ENCODE measurements around the gene GAS2.

The GAS2 gene

GRCh38 chr11:22723274-22723673 lies 56.9 kb downstream of the GAS2 start:
- H3K27ac ChIP-seq (ENCODE audit: low read depth, low read length), result no peak overlapping the region
- no peak overlapping the region for H3K9ac ChIP-seq (ENCODE audit: low read length in 5 of 5)
- no peaks in the 10 kb centered on the region for H3K4me1 ChIP-seq (ENCODE audit: control insufficient read depth in 5 of 5, insufficient read depth in 5 of 5, low read length in 5 of 5)
- H3K27me3 ChIP-seq (ENCODE audit: control insufficient read depth in 5 of 5, insufficient read depth in 4 of 5, low read length in 5 of 5), result no peaks in the 10 kb centered on the region
- H3K9me3 ChIP-seq (ENCODE audit: control insufficient read depth in 5 of 5, low read length in 5 of 5), result no peaks in the 10 kb centered on the region
- H3K4me3 ChIP-seq (ENCODE audit: low read depth in 1 of 5, low read length in 5 of 5), result no peak overlapping the region
- H3K36me3 ChIP-seq (ENCODE audit: control insufficient read depth in 5 of 5, insufficient read depth in 5 of 5, low read length in 5 of 5), result no peaks in the 10 kb centered on the region

GRCh38 chr11:22725079-22725478 lies 58.7 kb downstream of the GAS2 start:
- no peaks in the 10 kb centered on the region for H3K4me1 ChIP-seq (ENCODE audit: control insufficient read depth in 5 of 5, insufficient read depth in 5 of 5, low read length in 5 of 5)
- no peaks in the 10 kb centered on the region for H3K36me3 ChIP-seq (ENCODE audit: control insufficient read depth in 5 of 5, insufficient read depth in 5 of 5, low read length in 5 of 5)
- H3K27me3 ChIP-seq (ENCODE audit: control insufficient read depth in 5 of 5, insufficient read depth in 4 of 5, low read length in 5 of 5), result no peaks in the 10 kb centered on the region
- no peak overlapping the region for H3K4me3 ChIP-seq (ENCODE audit: low read depth in 1 of 5, low read length in 5 of 5)
- H3K27ac ChIP-seq (ENCODE audit: low read depth, low read length), result no peak overlapping the region
- no peaks in the 10 kb centered on the region for H3K9me3 ChIP-seq (ENCODE audit: control insufficient read depth in 5 of 5, low read length in 5 of 5)
- no peak overlapping the region for H3K9ac ChIP-seq (ENCODE audit: low read length in 5 of 5)

- no peak overlapping the region for H3K9ac ChIP-seq (ENCODE audit: low read length in 5 of 5)
- H3K4me1 ChIP-seq (ENCODE audit: control insufficient read depth in 5 of 5, insufficient read depth in 5 of 5, low read length in 5 of 5), result no peaks in the 10 kb centered on the region
- no peak overlapping the region for H3K4me3 ChIP-seq (ENCODE audit: low read depth in 1 of 5, low read length in 5 of 5)
- H3K9me3 ChIP-seq (ENCODE audit: control insufficient read depth in 5 of 5, low read length in 5 of 5), result no peaks in the 10 kb centered on the region
- no peaks in the 10 kb centered on the region for H3K36me3 ChIP-seq (ENCODE audit: control insufficient read depth in 5 of 5, insufficient read depth in 5 of 5, low read length in 5 of 5)
- no peak overlapping the region for H3K27ac ChIP-seq (ENCODE audit: low read depth, low read length)
- no peaks in the 10 kb centered on the region for H3K27me3 ChIP-seq (ENCODE audit: control insufficient read depth in 5 of 5, insufficient read depth in 4 of 5, low read length in 5 of 5)
Observed at GRCh38 chr11:22728600-22729389, 62.4 kb downstream of the GAS2 start.

GRCh38 chr11:22730319-22730718 lies 63.9 kb downstream of the GAS2 start:
- H3K4me1 ChIP-seq (ENCODE audit: control insufficient read depth in 5 of 5, insufficient read depth in 5 of 5, low read length in 5 of 5), result no peaks in the 10 kb centered on the region
- no peak overlapping the region for H3K27ac ChIP-seq (ENCODE audit: low read depth, low read length)
- no peaks in the 10 kb centered on the region for H3K9me3 ChIP-seq (ENCODE audit: control insufficient read depth in 5 of 5, low read length in 5 of 5)
- no peak overlapping the region for H3K9ac ChIP-seq (ENCODE audit: low read length in 5 of 5)
- no peaks in the 10 kb centered on the region for H3K36me3 ChIP-seq (ENCODE audit: control insufficient read depth in 5 of 5, insufficient read depth in 5 of 5, low read length in 5 of 5)
- H3K4me3 ChIP-seq (ENCODE audit: low read depth in 1 of 5, low read length in 5 of 5), result no peak overlapping the region
- no peaks in the 10 kb centered on the region for H3K27me3 ChIP-seq (ENCODE audit: control insufficient read depth in 5 of 5, insufficient read depth in 4 of 5, low read length in 5 of 5)

GRCh38 chr11:22732588-22732987 lies 66.2 kb downstream of the GAS2 start:
- H3K9me3 ChIP-seq (ENCODE audit: control insufficient read depth in 5 of 5, low read length in 5 of 5), result no peaks in the 10 kb centered on the region
- H3K4me3 ChIP-seq (ENCODE audit: low read depth in 1 of 5, low read length in 5 of 5), result no peak overlapping the region
- H3K27ac ChIP-seq (ENCODE audit: low read depth, low read length), result no peak overlapping the region
- H3K9ac ChIP-seq (ENCODE audit: low read length in 5 of 5), result no peak overlapping the region
- no peaks in the 10 kb centered on the region for H3K4me1 ChIP-seq (ENCODE audit: control insufficient read depth in 5 of 5, insufficient read depth in 5 of 5, low read length in 5 of 5)
- H3K36me3 ChIP-seq (ENCODE audit: control insufficient read depth in 5 of 5, insufficient read depth in 5 of 5, low read length in 5 of 5), result no peaks in the 10 kb centered on the region
- H3K27me3 ChIP-seq (ENCODE audit: control insufficient read depth in 5 of 5, insufficient read depth in 4 of 5, low read length in 5 of 5), result no peaks in the 10 kb centered on the region

- Histone ChIP-seq H3K36me3 (ENCODE audit: control insufficient read depth in 5 of 5, insufficient read depth in 5 of 5, low read length in 5 of 5) (no peaks in the 10 kb centered on the region), H3K4me1 (ENCODE audit: control insufficient read depth in 5 of 5, insufficient read depth in 5 of 5, low read length in 5 of 5) (no peaks in the 10 kb centered on the region), H3K27me3 (ENCODE audit: control insufficient read depth in 5 of 5, insufficient read depth in 4 of 5, low read length in 5 of 5) (no peaks in the 10 kb centered on the region), H3K4me3 (ENCODE audit: low read depth in 1 of 5, low read length in 5 of 5) (no peak overlapping the region), H3K9me3 (ENCODE audit: control insufficient read depth in 5 of 5, low read length in 5 of 5) (no peaks in the 10 kb centered on the region), H3K9ac (ENCODE audit: low read length in 5 of 5) (no peak overlapping the region), H3K27ac (ENCODE audit: low read depth, low read length) (no peak overlapping the region)
Observed at GRCh38 chr11:22733475-22734248, 67.3 kb downstream of the GAS2 start.

- Histone ChIP-seq H3K27ac (ENCODE audit: low read depth, low read length) (no peak overlapping the region), H3K27me3 (ENCODE audit: control insufficient read depth in 5 of 5, insufficient read depth in 4 of 5, low read length in 5 of 5) (no peaks in the 10 kb centered on the region), H3K36me3 (ENCODE audit: control insufficient read depth in 5 of 5, insufficient read depth in 5 of 5, low read length in 5 of 5) (no peaks in the 10 kb centered on the region), H3K9me3 (ENCODE audit: control insufficient read depth in 5 of 5, low read length in 5 of 5) (no peaks in the 10 kb centered on the region), H3K9ac (ENCODE audit: low read length in 5 of 5) (no peak overlapping the region), H3K4me3 (ENCODE audit: low read depth in 1 of 5, low read length in 5 of 5) (no peak overlapping the region), H3K4me1 (ENCODE audit: control insufficient read depth in 5 of 5, insufficient read depth in 5 of 5, low read length in 5 of 5) (no peaks in the 10 kb centered on the region)
Observed at GRCh38 chr11:22734628-22735345, 68.4 kb downstream of the GAS2 start.

- H3K9ac ChIP-seq (ENCODE audit: low read length in 5 of 5), result no peak overlapping the region
- no peaks in the 10 kb centered on the region for H3K27me3 ChIP-seq (ENCODE audit: control insufficient read depth in 5 of 5, insufficient read depth in 4 of 5, low read length in 5 of 5)
- no peaks in the 10 kb centered on the region for H3K36me3 ChIP-seq (ENCODE audit: control insufficient read depth in 5 of 5, insufficient read depth in 5 of 5, low read length in 5 of 5)
- H3K4me3 ChIP-seq (ENCODE audit: low read depth in 1 of 5, low read length in 5 of 5), result no peak overlapping the region
- H3K27ac ChIP-seq (ENCODE audit: low read depth, low read length), result no peak overlapping the region
- H3K4me1 ChIP-seq (ENCODE audit: control insufficient read depth in 5 of 5, insufficient read depth in 5 of 5, low read length in 5 of 5), result no peaks in the 10 kb centered on the region
- no peaks in the 10 kb centered on the region for H3K9me3 ChIP-seq (ENCODE audit: control insufficient read depth in 5 of 5, low read length in 5 of 5)
Observed at GRCh38 chr11:22742157-22742613, 75.8 kb downstream of the GAS2 start.

- H3K27ac ChIP-seq (ENCODE audit: low read depth, low read length), result no peak overlapping the region
- no peaks in the 10 kb centered on the region for H3K4me1 ChIP-seq (ENCODE audit: control insufficient read depth in 5 of 5, insufficient read depth in 5 of 5, low read length in 5 of 5)
- H3K4me3 ChIP-seq (ENCODE audit: low read depth in 1 of 5, low read length in 5 of 5), result no peak overlapping the region
- H3K9ac ChIP-seq (ENCODE audit: low read length in 5 of 5), result no peak overlapping the region
- H3K27me3 ChIP-seq (ENCODE audit: control insufficient read depth in 5 of 5, insufficient read depth in 4 of 5, low read length in 5 of 5), result no peaks in the 10 kb centered on the region
- no peaks in the 10 kb centered on the region for H3K9me3 ChIP-seq (ENCODE audit: control insufficient read depth in 5 of 5, low read length in 5 of 5)
- H3K36me3 ChIP-seq (ENCODE audit: control insufficient read depth in 5 of 5, insufficient read depth in 5 of 5, low read length in 5 of 5), result no peaks in the 10 kb centered on the region
Observed at GRCh38 chr11:22749536-22749935, 83.1 kb downstream of the GAS2 start.

- no peaks in the 10 kb centered on the region for H3K36me3 ChIP-seq (ENCODE audit: control insufficient read depth in 5 of 5, insufficient read depth in 5 of 5, low read length in 5 of 5)
- H3K27ac ChIP-seq (ENCODE audit: low read depth, low read length), result no peak overlapping the region
- H3K4me3 ChIP-seq (ENCODE audit: low read depth in 1 of 5, low read length in 5 of 5), result no peak overlapping the region
- H3K9me3 ChIP-seq (ENCODE audit: control insufficient read depth in 5 of 5, low read length in 5 of 5), result no peaks in the 10 kb centered on the region
- H3K4me1 ChIP-seq (ENCODE audit: control insufficient read depth in 5 of 5, insufficient read depth in 5 of 5, low read length in 5 of 5), result no peaks in the 10 kb centered on the region
- H3K27me3 ChIP-seq (ENCODE audit: control insufficient read depth in 5 of 5, insufficient read depth in 4 of 5, low read length in 5 of 5), result no peaks in the 10 kb centered on the region
- H3K9ac ChIP-seq (ENCODE audit: low read length in 5 of 5), result no peak overlapping the region
Observed at GRCh38 chr11:22752908-22753310, 86.5 kb downstream of the GAS2 start.
